PC-9 (cell line): ENCODE data around the gene PARVG.

Source experiments
- CTCF ChIP-seq: fragments of 200-600 bp; sonication (generic); conservative IDR thresholded peaks from 2 replicates; pipeline ENCODE4 v1.6.1; 2017; ENCODE audit warnings: mixed run types, antibody characterized with exemption, mild to moderate bottlenecking, moderate library complexity
- EZH2 ChIP-seq: fragments of 200-600 bp; sonication (generic); IDR thresholded peaks from 2 replicates; pipeline ENCODE4 v1.8.0; 2017; ENCODE audit warnings: antibody characterized with exemption, low read depth

GRCh38 chr22:44192098-44192815, 11.5 kb downstream of the PARVG start:
- no peak for TF ChIP-seq CTCF
- no peak for TF ChIP-seq EZH2
